Stimulated activated CD4-positive, alpha-beta T cell treated with anti-CD3 and anti-CD28 coated beads, Interleukin-15, amount 100 ng/mL, for 48 hours (primary cell): ENCODE measurements around the gene CEACAM16.
"Not testable (repeated sequence)": the region's sequence is repeated elsewhere in the genome, so short reads cannot be mapped to it uniquely, and the experiment has no call there.

Experiments used
- DNase-seq, 2 donors: peaks; one replicate each; pipeline ENCODE4 v3.0.0-alpha.2; 2020; ENCODE audit warnings: low read depth in 2 of 2

The CEACAM16 gene, protein sequence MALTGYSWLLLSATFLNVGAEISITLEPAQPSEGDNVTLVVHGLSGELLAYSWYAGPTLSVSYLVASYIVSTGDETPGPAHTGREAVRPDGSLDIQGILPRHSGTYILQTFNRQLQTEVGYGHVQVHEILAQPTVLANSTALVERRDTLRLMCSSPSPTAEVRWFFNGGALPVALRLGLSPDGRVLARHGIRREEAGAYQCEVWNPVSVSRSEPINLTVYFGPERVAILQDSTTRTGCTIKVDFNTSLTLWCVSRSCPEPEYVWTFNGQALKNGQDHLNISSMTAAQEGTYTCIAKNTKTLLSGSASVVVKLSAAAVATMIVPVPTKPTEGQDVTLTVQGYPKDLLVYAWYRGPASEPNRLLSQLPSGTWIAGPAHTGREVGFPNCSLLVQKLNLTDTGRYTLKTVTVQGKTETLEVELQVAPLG

DNA sequence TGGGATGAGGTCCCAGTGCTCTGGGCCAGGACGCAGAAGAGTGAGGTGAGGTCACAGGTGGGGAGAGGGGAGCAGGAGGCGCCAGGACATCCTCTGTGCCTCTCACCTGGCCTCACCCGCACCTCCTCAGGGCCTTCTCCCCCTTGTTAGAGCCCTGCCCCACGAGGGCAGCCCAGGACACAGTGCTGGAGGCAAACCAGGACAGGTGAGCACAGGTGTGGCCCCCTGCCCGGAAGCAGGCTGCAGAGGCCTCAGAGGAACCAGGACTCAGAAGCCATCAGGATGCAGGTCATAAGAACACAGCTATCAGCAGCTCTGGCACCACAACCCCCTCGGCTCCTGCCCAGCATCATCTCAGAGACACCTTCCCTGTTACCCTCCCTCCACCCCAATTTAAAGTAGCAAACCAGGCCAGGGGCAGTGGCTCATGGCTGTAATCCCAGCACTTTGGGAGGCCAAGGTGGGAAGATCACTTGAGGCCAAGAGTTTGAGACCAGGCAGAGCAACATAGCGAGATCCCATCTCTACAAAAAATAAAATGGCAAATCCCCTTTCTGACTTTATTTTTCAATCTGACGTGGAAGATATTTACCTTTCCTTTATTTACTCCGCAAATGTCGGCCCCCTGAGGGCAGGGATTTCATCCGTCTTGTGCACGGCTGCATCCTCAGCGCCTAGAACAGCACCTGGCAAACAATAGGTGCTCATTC, at the start of gene CEACAM16:
CEACAM16 (plus strand) TSS at position 660 of the 710 bp plus-strand sequence. CDS start 2,306 bp downstream, outside the sequence.
- no peak for DNase-seq

DNA sequence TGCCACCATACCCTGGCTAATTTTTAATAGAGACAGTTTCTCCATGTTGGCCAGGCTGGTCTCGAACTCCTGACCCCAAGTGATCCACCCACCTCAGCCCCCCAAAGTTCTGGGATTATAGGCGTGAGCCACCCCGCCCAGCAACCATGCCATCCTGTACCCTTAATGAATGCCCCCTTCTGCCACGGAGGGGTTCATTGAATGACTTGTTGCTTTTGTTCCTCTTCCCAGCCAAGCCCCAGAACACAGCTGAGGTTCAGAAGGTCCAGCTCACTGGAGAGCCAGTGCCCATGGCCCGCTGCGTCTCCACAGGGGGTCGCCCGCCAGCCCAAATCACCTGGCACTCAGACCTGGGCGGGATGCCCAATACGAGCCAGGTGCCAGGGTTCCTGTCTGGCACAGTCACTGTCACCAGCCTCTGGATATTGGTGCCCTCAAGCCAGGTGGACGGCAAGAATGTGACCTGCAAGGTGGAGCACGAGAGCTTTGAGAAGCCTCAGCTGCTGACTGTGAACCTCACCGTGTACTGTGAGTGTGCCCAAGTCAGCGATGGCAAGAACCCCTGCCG, 49.3 kb upstream of the CEACAM16 start:
- no peak for DNase-seq

DNA sequence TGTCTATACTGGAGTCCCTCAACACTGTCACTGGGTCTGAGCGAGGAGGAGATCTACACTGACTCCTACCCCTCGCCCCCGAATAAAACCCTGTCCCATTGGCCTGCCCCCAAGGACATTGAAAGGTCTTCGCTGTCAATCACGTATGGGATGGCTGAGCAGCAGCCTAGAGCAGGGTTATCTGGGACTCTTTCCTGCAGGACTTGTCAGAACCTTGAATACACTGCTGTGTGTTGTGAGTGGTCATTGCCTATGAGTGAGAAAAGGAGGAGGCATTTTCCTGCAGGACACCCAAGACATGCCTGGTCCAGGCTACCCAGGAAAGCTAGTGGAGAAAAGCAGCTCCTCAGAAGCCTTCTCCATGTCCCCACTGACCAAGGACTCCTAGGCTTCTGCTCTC, 45.6 kb upstream of the CEACAM16 start:
- no peak for DNase-seq

DNA sequence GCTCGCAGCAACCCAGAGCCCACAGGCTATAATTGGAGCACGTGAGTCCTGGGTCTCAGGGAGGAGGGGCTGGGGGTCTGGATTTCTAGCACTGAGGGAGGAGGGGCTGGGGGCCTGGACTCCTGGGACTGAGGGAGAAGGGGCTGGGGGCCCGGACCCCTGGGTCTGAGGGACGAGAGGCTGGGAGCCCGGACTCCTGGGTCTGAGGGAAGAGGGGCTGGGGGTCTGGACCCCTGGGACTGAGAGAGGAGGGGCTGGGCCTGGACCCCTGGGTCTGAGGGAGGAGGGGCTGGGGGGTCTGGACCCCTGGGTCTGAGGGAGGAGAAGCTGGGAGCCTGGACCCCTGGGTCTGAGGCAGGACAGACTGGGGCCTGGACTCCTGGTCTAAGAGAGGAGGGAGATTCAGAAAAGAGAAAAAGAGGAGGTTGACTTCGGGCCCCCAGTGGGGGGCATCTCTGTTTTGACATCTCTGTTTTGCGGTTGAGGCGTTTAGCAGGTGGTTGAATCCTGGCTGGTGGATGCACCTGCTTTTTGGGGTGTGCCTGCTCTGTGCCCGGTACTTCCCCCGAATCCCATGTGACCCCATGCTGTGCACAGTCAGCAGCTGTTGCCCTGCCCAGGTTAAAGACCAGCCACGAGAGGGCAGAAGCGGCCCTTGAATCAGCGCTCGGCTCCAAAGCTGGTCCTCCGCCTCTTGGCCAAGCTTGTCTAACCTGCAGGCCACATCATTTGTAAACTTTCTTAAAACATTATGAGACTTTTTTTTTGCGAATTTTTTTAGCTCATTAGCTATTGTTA, 44.8 kb upstream of the CEACAM16 start:
- peak; percentile 63 to 64 for DNase-seq

DNA sequence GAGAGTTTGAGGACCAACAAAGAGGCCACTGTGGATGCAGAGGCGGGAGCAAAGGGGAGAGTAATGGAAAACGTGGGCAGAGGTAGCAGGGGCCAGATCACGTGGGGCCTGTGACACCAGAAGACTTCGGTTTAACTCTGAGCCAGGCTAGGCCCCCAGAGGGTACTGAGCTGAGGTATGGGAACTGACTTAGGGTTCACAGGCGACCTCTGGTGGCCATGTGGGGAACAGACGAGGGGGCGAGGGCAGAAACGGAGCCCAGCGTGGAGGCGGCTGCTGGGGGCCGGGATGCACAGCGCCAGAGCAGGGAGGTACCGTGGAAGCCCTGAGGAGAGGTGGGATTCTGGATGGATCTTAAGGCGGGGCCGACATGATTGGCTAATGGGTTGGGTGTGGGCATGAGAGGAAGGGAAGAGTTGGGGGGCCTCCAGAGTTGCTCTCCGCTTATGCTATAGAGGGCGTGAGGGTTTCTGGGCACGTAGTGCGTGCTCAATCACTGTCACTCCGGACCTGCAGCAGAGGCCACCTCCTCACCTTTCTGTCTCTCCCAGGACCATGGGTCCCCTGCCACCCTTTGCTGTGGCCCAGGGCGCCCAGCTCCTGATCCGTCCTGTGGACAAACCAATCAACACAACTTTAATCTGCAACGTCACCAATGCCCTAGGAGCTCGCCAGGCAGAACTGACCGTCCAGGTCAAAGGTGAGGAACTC, 41.6 kb upstream of the CEACAM16 start:
- DNase-seq: peak; percentile 57 to 62

DNA sequence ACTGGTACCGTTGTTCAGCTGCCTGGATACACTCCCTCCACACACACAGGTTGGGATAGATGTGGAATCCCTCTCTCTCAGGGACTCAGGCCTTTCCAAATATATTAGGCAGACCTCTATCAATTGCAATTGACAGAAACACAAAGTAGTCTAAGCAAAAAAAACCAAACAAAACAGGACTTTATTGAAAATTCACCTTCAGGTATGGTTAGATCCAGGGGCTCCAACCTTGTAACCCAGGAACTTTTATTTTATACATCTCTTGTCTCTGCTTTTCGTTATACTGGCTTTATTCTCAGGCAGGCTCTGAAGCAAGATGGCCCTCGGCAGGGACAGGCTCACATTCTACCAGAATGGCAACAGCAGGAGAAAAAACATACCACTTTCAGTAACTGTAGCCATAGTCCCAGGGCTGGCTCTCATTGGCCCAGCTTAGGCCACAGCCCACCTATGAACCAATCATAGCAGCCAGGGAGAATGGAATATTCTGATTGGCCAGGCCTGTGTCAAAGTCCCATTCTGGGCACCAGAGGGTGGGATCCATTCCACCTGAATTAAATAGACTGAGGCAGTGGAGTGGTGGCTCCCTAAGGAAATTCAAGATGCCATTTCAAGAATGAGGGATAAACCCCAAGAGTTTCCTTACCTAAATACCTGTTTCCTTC, 40.8 kb upstream of the CEACAM16 start:
- DNase-seq: no peak

DNA sequence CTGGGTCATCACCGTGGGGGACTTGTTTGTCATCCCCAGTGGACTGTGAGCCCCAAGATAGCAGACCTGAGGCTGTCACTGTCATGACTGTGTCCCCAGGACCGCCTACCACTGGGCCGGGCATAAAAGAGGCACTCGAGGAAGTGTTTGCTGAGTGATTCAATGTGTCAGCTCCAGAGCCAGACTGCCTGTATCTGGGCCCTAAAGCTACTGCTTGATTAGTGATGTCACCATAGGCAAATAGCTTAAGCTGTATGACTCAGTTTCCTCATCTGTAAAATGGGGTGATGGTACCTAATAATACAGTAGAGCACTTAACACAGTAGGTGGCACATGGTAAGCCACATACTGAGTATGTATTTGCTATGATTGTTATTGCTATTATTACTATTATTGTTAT, 38.9 kb upstream of the CEACAM16 start:
- no peak for DNase-seq

DNA sequence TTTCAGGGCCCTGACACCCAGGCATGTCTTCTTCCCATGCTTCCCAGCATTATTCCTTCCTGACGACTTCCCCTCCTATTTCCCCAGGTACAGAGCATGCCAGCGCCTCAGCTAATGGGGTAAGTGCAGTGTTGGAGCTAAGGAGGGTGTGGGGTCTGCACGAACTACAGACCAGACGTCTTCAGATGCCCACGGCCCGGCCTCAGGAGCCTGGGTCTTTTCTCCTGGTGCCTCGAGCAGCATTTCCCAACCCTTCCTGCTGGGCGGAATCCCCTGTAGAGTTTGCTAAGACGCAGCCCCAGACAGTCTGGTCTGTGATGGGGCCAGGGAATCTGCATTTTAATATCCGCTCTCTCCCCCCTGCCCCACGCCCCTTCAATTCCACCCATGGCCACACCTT, 37.7 kb upstream of the CEACAM16 start:
- no peak for DNase-seq

DNA sequence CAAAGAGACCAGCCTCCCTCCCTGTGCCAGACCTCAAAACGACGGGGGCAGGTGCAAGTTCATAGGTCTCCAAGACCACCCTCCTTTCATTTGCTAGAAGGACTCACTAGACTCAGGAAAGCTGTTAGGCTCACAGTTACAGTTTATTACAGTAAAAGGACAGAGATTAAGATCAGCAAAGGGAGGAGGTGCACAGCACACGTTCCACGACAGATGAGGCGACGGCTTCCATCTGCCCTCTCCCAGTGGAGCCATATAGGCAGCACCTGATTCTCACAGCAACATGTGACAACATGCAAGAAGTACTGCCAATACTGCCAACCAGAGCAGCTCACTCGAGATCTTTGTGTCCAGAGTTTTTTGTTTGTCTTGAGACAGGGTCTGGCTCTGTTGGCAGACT, 37.0 kb upstream of the CEACAM16 start:
- no peak for DNase-seq

DNA sequence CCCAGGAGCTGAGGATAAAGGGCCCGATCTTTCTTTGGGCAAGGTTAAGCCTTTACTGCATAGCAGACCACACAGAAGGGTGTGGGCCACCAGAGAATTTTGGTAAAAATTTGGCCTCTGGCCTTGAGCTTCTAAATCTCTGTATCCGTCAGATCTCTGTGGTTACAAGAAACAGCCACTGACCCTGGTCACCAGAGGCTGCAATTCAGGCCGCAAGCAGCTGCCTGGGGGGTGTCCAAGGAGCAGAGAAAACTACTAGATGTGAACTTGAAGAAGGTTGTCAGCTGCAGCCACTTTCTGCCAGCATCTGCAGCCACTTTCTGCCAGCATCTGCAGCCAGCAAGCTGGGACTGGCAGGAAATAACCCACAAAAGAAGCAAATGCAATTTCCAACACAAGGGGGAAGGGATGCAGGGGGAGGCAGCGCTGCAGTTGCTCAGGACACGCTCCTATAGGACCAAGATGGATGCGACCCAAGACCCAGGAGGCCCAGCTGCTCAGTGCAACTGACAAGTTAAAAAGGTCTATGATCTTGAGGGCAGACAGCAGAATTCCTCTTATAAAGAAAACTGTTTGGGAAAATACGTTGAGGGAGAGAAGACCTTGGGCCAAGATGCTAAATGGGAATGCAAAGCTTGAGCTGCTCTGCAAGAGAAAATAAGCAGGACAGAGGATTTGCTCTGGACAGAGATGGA, 36.1 kb upstream of the CEACAM16 start:
- no peak for DNase-seq

DNA sequence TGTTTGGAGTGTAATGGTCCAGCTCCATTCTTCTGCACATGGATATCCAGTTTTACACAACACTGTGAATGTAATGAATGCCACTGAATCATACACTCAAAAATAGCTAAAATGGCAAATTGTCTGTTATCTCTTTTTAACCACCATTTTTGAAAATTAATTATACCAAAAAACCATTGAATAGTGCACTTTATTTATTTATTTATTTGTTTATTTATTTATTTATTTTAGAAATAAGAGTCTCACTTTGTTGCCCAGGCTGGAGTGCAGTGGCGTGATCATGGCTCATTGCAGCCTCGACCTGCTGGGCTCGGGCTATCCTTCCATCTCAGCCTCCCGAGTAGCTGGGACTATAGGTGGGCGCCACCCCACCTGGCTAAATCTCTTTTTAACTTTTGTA, 35.0 kb upstream of the CEACAM16 start:
- DNase-seq: no peak

DNA sequence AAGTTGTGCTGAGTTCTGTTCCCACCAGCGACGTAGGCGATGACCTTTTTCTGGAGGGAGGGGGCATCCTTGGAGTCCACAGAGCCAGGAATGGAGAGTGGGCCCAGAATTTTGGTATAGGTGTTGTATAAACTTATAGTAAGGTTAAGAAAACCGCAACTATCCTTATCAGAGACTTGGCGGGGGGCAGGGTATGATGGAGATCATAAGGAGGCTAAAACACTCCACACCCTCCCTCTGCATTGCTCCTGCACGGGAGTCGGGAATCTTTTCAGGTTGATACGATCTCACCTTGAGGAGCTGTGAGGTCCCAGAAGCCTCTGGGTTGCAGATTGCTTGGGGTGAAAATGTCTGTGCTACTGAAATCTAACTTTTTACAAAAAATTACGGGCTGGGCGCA, 34.0 kb upstream of the CEACAM16 start:
- DNase-seq: no peak

DNA sequence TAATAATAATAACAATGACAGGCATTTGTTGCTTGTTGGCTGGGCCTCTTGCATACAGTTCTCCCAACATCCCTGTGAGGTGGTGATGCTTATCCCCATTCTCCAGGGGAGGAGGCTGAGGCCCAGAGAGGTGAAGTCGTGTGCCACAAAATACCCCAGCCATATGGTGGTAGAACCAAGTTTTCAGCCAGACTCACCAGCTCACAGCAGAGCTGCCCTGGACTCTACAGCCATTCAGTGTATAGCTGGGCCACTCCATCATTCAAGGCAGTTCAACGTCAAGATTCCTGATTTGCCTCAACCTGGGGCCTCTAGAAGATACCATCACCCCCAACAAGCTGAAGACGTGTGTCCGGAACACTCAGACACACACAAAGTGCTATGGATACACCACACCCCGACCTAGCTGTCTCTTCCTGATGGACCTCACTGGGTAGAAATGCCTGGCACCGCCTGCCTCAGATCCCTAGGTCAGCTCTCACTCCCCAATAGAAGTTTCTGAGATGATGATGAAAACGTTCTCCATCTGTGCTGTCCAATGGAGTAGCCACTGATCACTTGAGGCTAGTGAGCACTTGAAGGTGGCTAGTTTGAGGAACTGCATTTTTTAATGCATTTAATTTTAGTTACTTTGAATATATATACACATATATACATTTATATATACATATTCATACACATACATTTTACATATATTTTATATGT, 31.9 kb upstream of the CEACAM16 start:
- DNase-seq: no peak

DNA sequence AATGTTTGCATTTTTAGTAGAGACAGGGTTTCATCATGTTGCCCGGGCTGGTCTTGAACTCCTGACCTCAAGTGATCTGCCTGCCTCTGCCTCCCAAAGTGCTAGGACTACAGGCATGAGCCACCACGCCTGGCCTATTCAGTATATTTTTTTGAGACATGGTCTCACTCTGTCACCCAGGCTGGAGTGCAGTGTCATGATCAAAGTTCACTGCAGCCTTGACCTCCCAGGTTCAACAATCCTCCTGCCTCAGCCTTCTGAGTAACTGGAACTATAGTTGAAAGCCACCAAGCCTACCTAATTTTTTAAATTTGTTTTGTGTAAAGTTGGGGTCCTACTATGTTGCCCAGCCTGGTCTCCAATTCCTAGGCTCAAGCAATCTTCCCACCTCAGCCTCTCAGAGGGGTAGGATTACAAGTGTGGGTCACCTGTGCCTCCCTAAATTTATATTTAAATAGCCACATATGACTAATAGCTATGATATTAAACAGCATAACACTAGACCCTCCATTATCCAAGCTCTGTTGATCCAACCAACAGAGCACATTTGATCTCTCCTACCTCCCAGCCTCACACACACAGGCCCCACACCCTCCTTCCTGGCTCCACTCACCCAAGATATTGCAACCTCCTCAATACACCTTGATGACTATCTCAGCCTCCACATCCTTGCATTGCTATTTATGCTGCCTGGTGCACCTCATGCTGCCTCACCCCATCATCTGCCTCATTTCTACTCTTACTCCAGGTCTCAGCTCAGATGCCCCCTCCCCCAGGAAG, 29.8 kb upstream of the CEACAM16 start:
- DNase-seq: no peak

DNA sequence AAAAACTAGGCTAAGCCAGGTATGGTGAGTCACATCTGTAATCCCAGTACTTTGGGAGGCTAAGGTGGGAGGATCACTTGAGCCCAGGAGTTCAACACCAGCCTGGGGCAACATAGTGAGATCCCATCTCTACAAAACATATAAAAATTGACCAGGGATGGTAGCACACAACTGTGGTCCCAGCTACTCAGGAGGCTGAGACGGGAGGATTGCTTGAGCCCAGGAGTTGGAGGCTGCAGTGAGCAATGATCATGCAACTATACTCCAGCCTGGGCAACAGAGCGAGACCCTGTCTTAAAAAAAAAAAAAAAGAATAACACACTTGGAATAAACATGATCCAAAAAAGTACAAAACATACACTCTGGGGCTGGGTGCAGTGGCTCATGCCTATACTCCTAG, 28.9 kb upstream of the CEACAM16 start:
- DNase-seq: not testable (repeated sequence)

DNA sequence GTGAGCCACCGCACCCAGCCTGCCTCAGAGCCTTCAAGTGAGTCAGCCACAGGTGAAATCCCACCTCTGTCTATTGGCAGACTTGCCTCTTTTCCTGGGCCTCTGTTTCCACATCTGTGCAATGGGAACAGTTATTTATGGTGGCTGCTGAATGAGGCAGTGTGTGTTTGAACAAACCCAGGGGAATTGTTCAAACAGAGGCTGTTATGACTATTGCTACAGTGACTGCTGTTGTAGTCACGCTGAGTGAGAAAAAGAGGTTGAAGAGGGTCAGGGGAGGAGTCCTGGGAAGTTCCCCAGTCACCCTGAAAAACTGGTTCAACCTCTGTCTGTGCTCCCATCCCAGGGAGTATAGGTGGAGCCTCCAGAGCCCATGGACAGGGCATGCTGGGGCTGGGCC, 27.6 kb upstream of the CEACAM16 start, which contains the start of gene CEACAM19:
CEACAM19 (plus strand) TSS at position 83 of the 400 bp plus-strand sequence. CDS start 450 bp downstream, outside the sequence.
- DNase-seq: no peak

DNA sequence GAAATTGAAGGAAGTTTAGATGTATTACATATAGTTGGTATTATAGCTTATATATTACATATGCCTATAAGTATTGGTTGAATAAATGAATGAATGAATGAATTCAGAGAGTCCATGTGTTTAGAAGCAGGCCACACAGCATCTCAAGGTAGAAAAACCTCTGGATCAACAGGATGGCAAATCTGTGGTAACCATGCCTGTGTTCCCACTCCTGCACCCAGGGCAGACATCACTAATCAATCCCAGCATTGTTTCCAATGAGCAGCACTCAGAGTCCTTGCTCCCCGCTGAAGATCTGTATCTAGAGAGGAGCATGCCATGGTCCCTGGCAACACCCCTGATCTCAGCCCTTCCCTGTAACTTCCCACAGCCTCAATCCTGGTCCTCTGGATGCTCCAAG, 26.7 kb upstream of the CEACAM16 start:
- no peak for DNase-seq

DNA sequence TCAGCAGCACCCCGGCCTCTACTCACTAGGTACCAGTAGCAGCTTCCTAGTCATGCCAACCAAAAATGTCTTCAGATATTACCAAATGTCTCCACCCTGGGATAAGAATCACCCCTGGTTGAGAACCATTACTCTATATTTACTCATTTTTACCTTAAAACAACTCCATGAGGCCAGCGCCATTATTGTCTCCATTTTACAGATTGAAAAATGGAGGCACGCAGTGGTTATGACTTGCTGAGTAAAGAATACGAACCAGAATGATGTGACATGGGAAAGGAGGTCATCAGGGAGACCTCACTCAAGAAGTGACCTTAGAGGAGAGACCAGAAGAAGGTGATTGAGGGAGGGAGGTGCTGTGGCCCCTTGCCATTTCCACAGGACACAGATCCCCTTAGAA, 25.4 kb upstream of the CEACAM16 start:
- no peak for DNase-seq

DNA sequence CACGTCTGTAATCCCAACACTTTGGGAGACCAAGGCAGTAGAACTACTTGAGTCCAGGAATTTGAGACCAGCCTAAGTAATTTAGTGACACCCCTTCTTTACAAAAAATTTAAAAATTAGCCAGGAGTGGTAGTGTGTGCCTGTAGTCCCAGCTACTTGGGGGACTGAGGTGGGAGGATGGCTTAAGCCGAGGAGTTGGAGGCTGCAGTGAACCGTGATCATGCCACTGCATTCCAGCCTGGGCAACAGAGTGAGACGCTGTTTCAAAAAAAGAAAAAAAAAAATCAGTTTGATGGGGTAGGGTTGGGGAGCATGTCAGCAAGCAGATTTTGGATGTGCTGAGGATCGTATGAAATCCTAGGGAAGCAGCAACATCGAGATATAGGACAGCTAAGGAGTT, 23.4 kb upstream of the CEACAM16 start:
- DNase-seq: no peak
